Liver (tissue), 3 donors: ENCODE data around the gene SNX10.

Experiments
- GABPA ChIP-seq, 2 donors: IDR thresholded peaks in 1 of 2; conservative IDR thresholded peaks in 1 of 2; 2 replicates each; pipeline ENCODE4 v1.6.1; 2016; ENCODE audit warnings: antibody characterized with exemption in 2 of 2, mild to moderate bottlenecking in 1 of 2, moderate library complexity in 1 of 2
- RAD21 ChIP-seq, 2 donors: IDR thresholded peaks; 2 replicates each; pipeline ENCODE4 v1.6.1; 2016; ENCODE audit warnings: antibody characterized with exemption in 2 of 2, mild to moderate bottlenecking in 2 of 2
- RXRA ChIP-seq, 2 donors: IDR thresholded peaks; 2 replicates each; pipeline ENCODE4 v1.6.1; 2017 to 2018; ENCODE audit warnings: antibody characterized with exemption in 2 of 2, mild to moderate bottlenecking in 1 of 2
- TF ChIP-seq, protein P1 (sequence below): fragments of 150-350 bp; IDR thresholded peaks from 2 replicates; pipeline ENCODE4 v1.5.1; 2017; ENCODE audit warnings: improper control_type of control experiment, low read depth, low read length; ENCODE audit not compliant: missing input control
- TF ChIP-seq, protein P2 (sequence below): IDR thresholded peaks from 2 replicates; pipeline ENCODE4 v1.6.1; 2016; ENCODE audit warnings: antibody characterized with exemption
- donor health status: healthy.
- donor health status: healthy.

DNA sequence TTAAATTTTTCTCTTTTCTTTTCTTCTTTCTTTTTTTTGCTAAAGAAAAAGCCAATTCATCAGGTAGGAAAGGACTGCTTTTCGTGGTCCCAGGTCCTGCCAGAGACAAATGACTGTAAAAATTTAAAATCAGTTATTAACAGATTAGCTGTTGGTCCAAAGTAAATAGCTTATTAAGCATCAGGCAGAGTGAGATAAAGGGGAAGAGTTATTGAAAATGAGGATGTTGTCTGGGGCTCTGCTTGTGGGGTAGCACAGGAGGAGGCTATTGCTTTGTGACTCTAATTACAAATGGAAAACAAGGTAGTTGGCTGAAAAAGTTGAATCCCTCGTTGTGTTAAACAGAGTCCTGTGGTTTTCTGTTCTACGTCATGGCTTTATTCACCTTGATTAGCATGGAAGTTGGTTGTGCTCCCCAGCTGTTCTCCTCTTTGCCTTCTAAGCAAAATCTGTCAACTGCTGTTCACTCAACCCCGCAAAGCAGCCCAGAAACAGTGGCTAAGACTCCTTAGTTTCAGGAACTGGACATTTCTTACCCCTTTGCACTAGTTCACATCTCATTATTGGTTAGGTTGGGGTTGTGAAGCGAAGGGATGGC lies 128.9 kb downstream of the SNX10 start:
- TF ChIP-seq, protein P1, sequence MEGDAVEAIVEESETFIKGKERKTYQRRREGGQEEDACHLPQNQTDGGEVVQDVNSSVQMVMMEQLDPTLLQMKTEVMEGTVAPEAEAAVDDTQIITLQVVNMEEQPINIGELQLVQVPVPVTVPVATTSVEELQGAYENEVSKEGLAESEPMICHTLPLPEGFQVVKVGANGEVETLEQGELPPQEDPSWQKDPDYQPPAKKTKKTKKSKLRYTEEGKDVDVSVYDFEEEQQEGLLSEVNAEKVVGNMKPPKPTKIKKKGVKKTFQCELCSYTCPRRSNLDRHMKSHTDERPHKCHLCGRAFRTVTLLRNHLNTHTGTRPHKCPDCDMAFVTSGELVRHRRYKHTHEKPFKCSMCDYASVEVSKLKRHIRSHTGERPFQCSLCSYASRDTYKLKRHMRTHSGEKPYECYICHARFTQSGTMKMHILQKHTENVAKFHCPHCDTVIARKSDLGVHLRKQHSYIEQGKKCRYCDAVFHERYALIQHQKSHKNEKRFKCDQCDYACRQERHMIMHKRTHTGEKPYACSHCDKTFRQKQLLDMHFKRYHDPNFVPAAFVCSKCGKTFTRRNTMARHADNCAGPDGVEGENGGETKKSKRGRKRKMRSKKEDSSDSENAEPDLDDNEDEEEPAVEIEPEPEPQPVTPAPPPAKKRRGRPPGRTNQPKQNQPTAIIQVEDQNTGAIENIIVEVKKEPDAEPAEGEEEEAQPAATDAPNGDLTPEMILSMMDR, result no peak
- TF ChIP-seq RXRA (IDR thresholded peaks at IDR 0.05) (no peak), RAD21 (IDR thresholded peaks at IDR 0.05) (no peak), GABPA (IDR thresholded peaks at IDR 0.05 in 1 of 2, conservative IDR thresholded peaks at IDR 0.05 in 1 of 2) (no peak)
- TF ChIP-seq, protein P2, sequence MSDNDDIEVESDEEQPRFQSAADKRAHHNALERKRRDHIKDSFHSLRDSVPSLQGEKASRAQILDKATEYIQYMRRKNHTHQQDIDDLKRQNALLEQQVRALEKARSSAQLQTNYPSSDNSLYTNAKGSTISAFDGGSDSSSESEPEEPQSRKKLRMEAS, result no peak
